ENCODE data around the gene TSFM. TPM values are rescaled to one million over a fixed set of nuclear protein-coding genes. Genes with fewer than 3 reads are reported as not detected.

TSFM gene
- total and polyA plus RNA-seq, 2 donors (not counting 1 experiment from before 2014, with no cell fraction given): 15.5 to 16.8 TPM

DNA sequence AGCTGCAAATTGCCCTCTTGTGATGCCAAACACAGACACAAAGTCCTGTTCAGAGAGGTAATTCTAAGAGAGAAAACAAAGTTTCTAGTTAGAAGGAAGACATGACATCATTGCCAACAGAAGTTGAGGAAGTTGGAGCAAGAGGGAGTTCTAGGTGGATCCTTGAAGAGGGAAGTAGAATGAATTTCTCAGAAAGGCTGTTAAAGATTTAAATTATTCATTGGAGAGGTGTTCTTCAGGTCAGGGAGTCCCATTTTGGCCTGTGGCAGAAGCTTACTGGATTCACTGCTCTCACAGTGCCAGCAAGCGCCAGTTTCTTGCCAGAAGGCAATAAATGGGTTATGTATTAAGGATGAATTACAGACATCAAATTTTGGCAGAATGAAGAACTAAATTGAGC lies 15.3 kb downstream of the TSFM start:
- H3K4me1 ChIP-seq (ENCODE audit: control insufficient read depth, extremely low read depth, insufficient read depth, low read length): peaks cover 8% of the 10 kb centered on the region
- H4K20me1 ChIP-seq (ENCODE audit: control insufficient read depth, extremely low read depth, insufficient read depth, low read length): no peaks in the 10 kb centered on the region
- TF ChIP-seq EZH2 (IDR thresholded peaks at IDR 0.05; ENCODE audit: low read length, missing control alignments): no peak
- TF ChIP-seq, protein P1, sequence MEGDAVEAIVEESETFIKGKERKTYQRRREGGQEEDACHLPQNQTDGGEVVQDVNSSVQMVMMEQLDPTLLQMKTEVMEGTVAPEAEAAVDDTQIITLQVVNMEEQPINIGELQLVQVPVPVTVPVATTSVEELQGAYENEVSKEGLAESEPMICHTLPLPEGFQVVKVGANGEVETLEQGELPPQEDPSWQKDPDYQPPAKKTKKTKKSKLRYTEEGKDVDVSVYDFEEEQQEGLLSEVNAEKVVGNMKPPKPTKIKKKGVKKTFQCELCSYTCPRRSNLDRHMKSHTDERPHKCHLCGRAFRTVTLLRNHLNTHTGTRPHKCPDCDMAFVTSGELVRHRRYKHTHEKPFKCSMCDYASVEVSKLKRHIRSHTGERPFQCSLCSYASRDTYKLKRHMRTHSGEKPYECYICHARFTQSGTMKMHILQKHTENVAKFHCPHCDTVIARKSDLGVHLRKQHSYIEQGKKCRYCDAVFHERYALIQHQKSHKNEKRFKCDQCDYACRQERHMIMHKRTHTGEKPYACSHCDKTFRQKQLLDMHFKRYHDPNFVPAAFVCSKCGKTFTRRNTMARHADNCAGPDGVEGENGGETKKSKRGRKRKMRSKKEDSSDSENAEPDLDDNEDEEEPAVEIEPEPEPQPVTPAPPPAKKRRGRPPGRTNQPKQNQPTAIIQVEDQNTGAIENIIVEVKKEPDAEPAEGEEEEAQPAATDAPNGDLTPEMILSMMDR (conservative IDR thresholded peaks at IDR 0.05 in 1 of 2, IDR thresholded peaks at IDR 0.05 in 1 of 2; ENCODE audit: low read depth in 1 of 2, low read length in 2 of 2): no peak
- no peaks in the 10 kb centered on the region for H3K27me3 ChIP-seq (ENCODE audit: control insufficient read depth, insufficient read depth, low read length)
- no peaks in the 10 kb centered on the region for H3K79me2 ChIP-seq (ENCODE audit: control insufficient read depth, insufficient read depth, low read length)
- no peak overlapping the region for H3K27ac ChIP-seq (ENCODE audit: insufficient read depth, low read length)
- H3K4me3 ChIP-seq (replicated peaks in 1 of 4; ENCODE audit: control extremely low read depth in 1 of 4, insufficient read depth in 1 of 4, low read depth in 3 of 4, low read length in 4 of 4): no peak overlapping the region
- no peak overlapping the region for H3K4me2 ChIP-seq (ENCODE audit: extremely low read depth, insufficient read depth, low read length)
- H2AFZ ChIP-seq (ENCODE audit: low read length): no peak overlapping the region
- DNase-seq (ENCODE audit: low read depth in 2 of 2): no peak
- peaks cover 6% of the 10 kb centered on the region for H3K36me3 ChIP-seq (ENCODE audit: control insufficient read depth, insufficient read depth, low read length)
- H3K9ac ChIP-seq (ENCODE audit: insufficient read depth, low read length): no peak overlapping the region
- H3K9me3 ChIP-seq (ENCODE audit: control insufficient read depth, insufficient read depth, low read depth, low read length): no peaks in the 10 kb centered on the region

DNA sequence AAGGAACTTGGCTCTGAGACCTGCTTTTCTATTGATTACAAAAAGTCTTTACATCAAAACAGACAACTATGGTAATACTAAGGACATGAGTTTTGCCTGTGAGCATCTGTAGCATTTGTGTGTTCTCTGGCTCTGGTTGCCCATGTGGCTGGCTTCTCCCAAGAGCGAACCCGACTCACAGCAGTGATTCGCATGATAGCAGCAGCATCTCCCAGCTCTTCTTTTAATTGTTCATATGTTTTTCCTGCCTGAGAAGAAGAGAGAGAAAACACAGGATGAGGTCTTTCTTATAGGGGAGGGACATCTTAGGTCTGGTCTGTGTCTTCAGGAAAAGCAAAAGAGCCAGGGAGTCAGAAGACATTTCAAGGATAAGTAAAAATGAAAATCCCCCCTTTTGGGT lies 18.4 kb downstream of the TSFM start:
- Histone ChIP-seq H3K4me3 (replicated peaks in 1 of 4; ENCODE audit: control extremely low read depth in 1 of 4, insufficient read depth in 1 of 4, low read depth in 3 of 4, low read length in 4 of 4) (no peak overlapping the region), H3K4me2 (ENCODE audit: extremely low read depth, insufficient read depth, low read length) (no peak overlapping the region), H3K27ac (ENCODE audit: insufficient read depth, low read length) (no peak overlapping the region), H3K9me3 (ENCODE audit: control insufficient read depth, insufficient read depth, low read depth, low read length) (no peaks in the 10 kb centered on the region), H3K36me3 (ENCODE audit: control insufficient read depth, insufficient read depth, low read length) (peaks cover 7% of the 10 kb centered on the region), H3K9ac (ENCODE audit: insufficient read depth, low read length) (no peak overlapping the region), H3K79me2 (ENCODE audit: control insufficient read depth, insufficient read depth, low read length) (no peaks in the 10 kb centered on the region), H4K20me1 (ENCODE audit: control insufficient read depth, extremely low read depth, insufficient read depth, low read length) (no peaks in the 10 kb centered on the region), H2AFZ (ENCODE audit: low read length) (no peak overlapping the region), H3K4me1 (ENCODE audit: control insufficient read depth, extremely low read depth, insufficient read depth, low read length) (no peaks in the 10 kb centered on the region), H3K27me3 (ENCODE audit: control insufficient read depth, insufficient read depth, low read length) (no peaks in the 10 kb centered on the region)
- no peak for DNase-seq (ENCODE audit: low read depth in 2 of 2)
- no peak for TF ChIP-seq EZH2 (IDR thresholded peaks at IDR 0.05; ENCODE audit: low read length, missing control alignments)
- TF ChIP-seq, protein P1 (conservative IDR thresholded peaks at IDR 0.05 in 1 of 2, IDR thresholded peaks at IDR 0.05 in 1 of 2; ENCODE audit: low read depth in 1 of 2, low read length in 2 of 2): no peak

DNA sequence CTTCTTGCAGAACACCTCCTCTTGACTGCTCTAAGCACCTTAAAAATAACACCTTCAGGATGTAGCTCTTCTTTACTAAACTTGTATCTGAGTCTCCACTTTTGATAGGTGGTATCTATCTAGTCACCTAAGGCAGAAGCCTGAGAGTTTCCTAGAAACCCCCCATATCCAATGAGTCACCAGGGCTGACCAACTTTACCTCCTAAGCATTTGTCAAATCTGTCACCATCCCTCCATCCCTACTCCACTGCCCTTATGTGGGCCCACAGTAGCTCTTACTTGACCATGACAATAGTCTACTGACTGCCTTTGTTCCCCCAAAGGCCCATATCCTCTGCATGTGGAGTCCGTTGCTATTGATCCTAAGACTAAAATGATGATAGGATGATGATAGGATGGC lies 20.0 kb downstream of the TSFM start:
- no peak overlapping the region for H3K4me2 ChIP-seq (ENCODE audit: extremely low read depth, insufficient read depth, low read length)
- no peaks in the 10 kb centered on the region for H3K9me3 ChIP-seq (ENCODE audit: control insufficient read depth, insufficient read depth, low read depth, low read length)
- H2AFZ ChIP-seq (ENCODE audit: low read length): no peak overlapping the region
- no peaks in the 10 kb centered on the region for H3K27me3 ChIP-seq (ENCODE audit: control insufficient read depth, insufficient read depth, low read length)
- DNase-seq (ENCODE audit: low read depth in 2 of 2): no peak
- H3K9ac ChIP-seq (ENCODE audit: insufficient read depth, low read length): no peak overlapping the region
- no peaks in the 10 kb centered on the region for H3K4me1 ChIP-seq (ENCODE audit: control insufficient read depth, extremely low read depth, insufficient read depth, low read length)
- TF ChIP-seq, protein P1 (conservative IDR thresholded peaks at IDR 0.05 in 1 of 2, IDR thresholded peaks at IDR 0.05 in 1 of 2; ENCODE audit: low read depth in 1 of 2, low read length in 2 of 2): no peak
- TF ChIP-seq EZH2 (IDR thresholded peaks at IDR 0.05; ENCODE audit: low read length, missing control alignments): no peak
- H3K79me2 ChIP-seq (ENCODE audit: control insufficient read depth, insufficient read depth, low read length): no peaks in the 10 kb centered on the region
- H3K36me3 ChIP-seq (ENCODE audit: control insufficient read depth, insufficient read depth, low read length): peaks cover 6% of the 10 kb centered on the region
- H3K4me3 ChIP-seq (replicated peaks in 1 of 4; ENCODE audit: control extremely low read depth in 1 of 4, insufficient read depth in 1 of 4, low read depth in 3 of 4, low read length in 4 of 4): no peak overlapping the region
- H4K20me1 ChIP-seq (ENCODE audit: control insufficient read depth, extremely low read depth, insufficient read depth, low read length): no peaks in the 10 kb centered on the region
- no peak overlapping the region for H3K27ac ChIP-seq (ENCODE audit: insufficient read depth, low read length)

Measured in fibroblast of lung (primary cell).